ENCODE measurements around the gene DEPP1. TPM values are rescaled to one million over a fixed set of nuclear protein-coding genes. Genes with fewer than 3 reads are reported as not detected.

DEPP1 gene
- polyA plus RNA-seq, 2 of the 4 experiments (the other 2 are of a cell fraction): 0.46 to 0.92 TPM

- H3K4me2 ChIP-seq: peak overlapping the region; percentile 93; the same call in 2 of the 3 replicates
- DNase-seq (ENCODE audit: low read depth in 1 of 2, low spot score in 1 of 2): no peak
- H3K27ac ChIP-seq: peak overlapping the region in 1 of 2 experiments; percentile 92; a peak in 3 of 6 replicates
- FAIRE-seq: no peak
- ChIA-PET POLR2A (interaction anchor here (1.2 kb wide), 1 partner anchor 19 kb away, joined by 12 read pairs; the partner anchor contains the start of gene RASSF4), CTCF (interaction anchor here (1.0 to 9.7 kb wide), 6 partner anchors 8 to 112 kb away, joined by 3 to 69 read pairs (median 6); no protein-coding TSS in a partner anchor)
- WGBS (ENCODE audit: missing lambda C conversion rate): 87% methylated on average over 19 of the region's 25 CpGs
- no peak overlapping the region for H3K4me3 ChIP-seq
- no peaks in the 10 kb centered on the region for H3K9me3 ChIP-seq
- peaks cover 60% of the 10 kb centered on the region for H3K4me1 ChIP-seq
- no peak for ATAC-seq
- TF ChIP-seq ESRRA (IDR thresholded peaks at IDR 0.05; ENCODE audit: borderline replicate concordance, low read length) (no peak), BCL3 (IDR thresholded peaks at IDR 0.05) (no peak), HES2 (IDR thresholded peaks at IDR 0.05) (no peak), MAFK (IDR thresholded peaks at IDR 0.05; ENCODE audit: partially characterized antibody) (no peak), JUNB (IDR thresholded peaks at IDR 0.05) (no peak), RARB (CRISPR knock-in tag; IDR thresholded peaks at IDR 0.05) (no peak), CTCF (IDR thresholded peaks at IDR 0.05) (no peak), EP300 (IDR thresholded peaks at IDR 0.05) (no peak), NR3C1 (IDR thresholded peaks at IDR 0.05) (no peak), HDAC2 (IDR thresholded peaks at IDR 0.05) (no peak), MAZ (IDR thresholded peaks at IDR 0.05; ENCODE audit: borderline replicate concordance, low read depth, low read length) (no peak), MYC (IDR thresholded peaks at IDR 0.05; ENCODE audit: borderline replicate concordance, low read length) (no peak), NPAS2 (CRISPR knock-in tag; IDR thresholded peaks at IDR 0.05; ENCODE audit: borderline replicate concordance) (no peak), EHMT2 (IDR thresholded peaks at IDR 0.05; ENCODE audit: low read depth) (no peak), EHF (CRISPR knock-in tag; IDR thresholded peaks at IDR 0.05) (no peak)
Observed at GRCh38 chr10:44977287-44978212, 1.1 kb downstream of the DEPP1 start.

- no peak overlapping the region for H3K4me2 ChIP-seq
- H3K4me1 ChIP-seq: peaks cover 50% of the 10 kb centered on the region
- TF ChIP-seq RNF2 (IDR thresholded peaks at IDR 0.05; ENCODE audit: borderline replicate concordance, low read depth) (no peak), CHD4 (IDR thresholded peaks at IDR 0.05; ENCODE audit: borderline replicate concordance) (no peak), MAZ (IDR thresholded peaks at IDR 0.05; ENCODE audit: borderline replicate concordance, low read depth, low read length) (no peak), FOXS1 (CRISPR knock-in tag; IDR thresholded peaks at IDR 0.05) (no peak), ESRRA (IDR thresholded peaks at IDR 0.05; ENCODE audit: borderline replicate concordance, low read length) (no peak), BCL3 (IDR thresholded peaks at IDR 0.05) (no peak), NR3C1 (IDR thresholded peaks at IDR 0.05) (no peak), NFE2L2 (conservative IDR thresholded peaks at IDR 0.05; ENCODE audit: low read length) (no peak), KDM5A (IDR thresholded peaks at IDR 0.05) (no peak), CBX8 (IDR thresholded peaks at IDR 0.05) (no peak)
- peak overlapping the region in 1 of 2 experiments; percentile 47; a peak in 1 of 6 replicates for H3K27ac ChIP-seq
- ChIA-PET POLR2A (interaction anchor here (0.8 to 1.0 kb wide), 2 partner anchors 13 to 17 kb away, joined by 5 to 8 read pairs; partner anchors contain the start of gene RASSF4), CTCF (interaction anchor here (1.1 to 9.7 kb wide), 6 partner anchors 13 to 111 kb away, joined by 3 to 69 read pairs (median 5); no protein-coding TSS in a partner anchor)
- H3K9me3 ChIP-seq: no peaks in the 10 kb centered on the region
- FAIRE-seq (no peak), DNase-seq (ENCODE audit: low read depth in 1 of 2, low spot score in 1 of 2) (no peak), ATAC-seq (no peak)
- WGBS (ENCODE audit: missing lambda C conversion rate): 89% methylated on average over 9 of the region's 9 CpGs
- H3K4me3 ChIP-seq: no peak overlapping the region
Observed at GRCh38 chr10:44976352-44977198, 2.0 kb downstream of the DEPP1 start.
